Bone marrow (tissue), 2 donors: ENCODE data around the gene DOHH.

Experiments used
- DNase-seq, 2 donors: peaks; one replicate each; lab custom pipeline; 2025; lab: John Stamatoyannopoulos, UW

DOHH gene

GRCh38 chr19:3503036-3503572, 2.6 kb upstream of the DOHH start:
- DNase-seq, result no peak

GRCh38 chr19:3501780-3502179, 1.3 kb upstream of the DOHH start:
- DNase-seq, result no peak

- no peak for DNase-seq
These were observed 591 bp downstream of the DOHH start for GRCh38 chr19:3499738-3500428.

- no peak for DNase-seq
These were observed 2.5 kb downstream of the DOHH start for GRCh38 chr19:3497757-3498520.

- no peak for DNase-seq
These were observed 3.8 kb downstream of the DOHH start for GRCh38 chr19:3496392-3497273.

- no peak for DNase-seq
These were observed 5.9 kb downstream of the DOHH start for GRCh38 chr19:3494559-3494958.

GRCh38 chr19:3494051-3494450, 6.4 kb downstream of the DOHH start:
- no peak for DNase-seq

- DNase-seq, result no peak
These were observed 6.8 kb downstream of the DOHH start for GRCh38 chr19:3493651-3494050.

GRCh38 chr19:3492919-3493318, 7.6 kb downstream of the DOHH start:
- no peak for DNase-seq

- no peak for DNase-seq
These were observed 8.2 kb downstream of the DOHH start for GRCh38 chr19:3492131-3492839.

- no peak for DNase-seq
These were observed 8.9 kb downstream of the DOHH start for GRCh38 chr19:3491396-3492119.

GRCh38 chr19:3483226-3483628, 17.2 kb downstream of the DOHH start, which contains the start of gene SMIM44:
Gene SMIM44, minus strand, starts transcription at chr19:3483441. Its CDS starts 38 bp downstream, at chr19:3483403.
- DNase-seq, result no peak

GRCh38 chr19:3482507-3483225, 17.8 kb downstream of the DOHH start:
- no peak for DNase-seq

- no peak for DNase-seq
These were observed 19.0 kb downstream of the DOHH start for GRCh38 chr19:3481241-3482090.

GRCh38 chr19:3480383-3481091, 19.9 kb downstream of the DOHH start, which contains the start of gene SMIM24:
Gene SMIM24, minus strand, starts transcription at chr19:3480525. Its CDS starts 62 bp downstream, at chr19:3480463.
- no peak for DNase-seq

GRCh38 chr19:3479834-3480215, 20.6 kb downstream of the DOHH start:
- no peak for DNase-seq

GRCh38 chr19:3479177-3479833, 21.2 kb downstream of the DOHH start:
- DNase-seq, result peak in 1 of 2 donors; percentile 93
